Aorta (tissue), 5 donors: ENCODE results near the gene ROMO1. TPM values are rescaled to one million over a fixed set of nuclear protein-coding genes. Genes with fewer than 3 reads are reported as not detected.
"Not testable (repeated sequence)": the region's sequence is repeated elsewhere in the genome, so short reads cannot be mapped to it uniquely, and the experiment has no call there.

Experiments
- ATAC-seq: fragments of 200-7000 bp; cut with Tn5 transposase; one replicate; pipeline ENCODE4 v1.9.1; 2022; ENCODE audit warnings: moderate library complexity; ENCODE audit not compliant: low FRiP score
- DNase-seq, 2 donors: peaks; one replicate each; pipeline ENCODE4 v3.0.0-alpha.2; 2020
- H3K27ac ChIP-seq, 2 donors: one replicate each; pipeline ENCODE4 v1.5.1; 2013; ENCODE audit warnings: low read length in 2 of 2, mild to moderate bottlenecking in 2 of 2, moderate library complexity in 2 of 2, control low read depth in 1 of 2, inconsistent platforms in 1 of 2, low read depth in 1 of 2
- H3K27me3 ChIP-seq, 2 donors: one replicate each; pipeline ENCODE4 v1.6.1; 2013; ENCODE audit warnings: control low read depth in 1 of 2, low read length in 1 of 2, mild to moderate bottlenecking in 1 of 2, moderate library complexity in 1 of 2; ENCODE audit not compliant: insufficient read depth in 2 of 2, control insufficient read depth in 1 of 2
- H3K36me3 ChIP-seq, 2 donors: one replicate each; pipeline ENCODE4 v1.6.1; 2013; ENCODE audit warnings: control low read depth in 1 of 2, low read length in 1 of 2, mild to moderate bottlenecking in 1 of 2; ENCODE audit not compliant: insufficient read depth in 2 of 2, control insufficient read depth in 1 of 2
- H3K4me1 ChIP-seq, 2 donors: one replicate each; pipeline ENCODE4 v1.6.1; 2013; ENCODE audit warnings: low read length in 2 of 2, control low read depth in 1 of 2, mild to moderate bottlenecking in 1 of 2, moderate library complexity in 1 of 2; ENCODE audit not compliant: insufficient read depth in 2 of 2, control insufficient read depth in 1 of 2
- H3K4me3 ChIP-seq, 2 donors: one replicate each; pipeline ENCODE4 v1.5.1; 2013; ENCODE audit warnings: low read length in 2 of 2, control low read depth in 1 of 2, mild to moderate bottlenecking in 1 of 2
- H3K9me3 ChIP-seq: one replicate; pipeline ENCODE4 v1.6.1; 2013; ENCODE audit warnings: mild to moderate bottlenecking, low read length; ENCODE audit not compliant: control insufficient read depth
- WGBS, 2 donors: extraction: QIAGEN DNeasy Blood & Tissue Kit; methylation state at CpG; one replicate each; pipeline ENCODE4 v1.1.7; 2013; 5-methylcytosine and 5-hydroxymethylcytosine counted together
- intact Hi-C, 2 donors: fragments of 100-400 bp; cut with DNase I; formaldehyde crosslinking; loops; one replicate each; pipeline versions ENCODE4 v1.14.2 to v1.15.0; 2022
- polyA plus RNA-seq, 2 donors: library from polyadenylated mRNA; stranded (reverse); fragments of 200-250 nt; gene quantifications; one replicate each; pipeline ENCODE4 v1.2.3, GENCODE V29; 2013
- total RNA-seq, 2 donors: library from RNA; stranded (reverse); fragmentation: NEBNext Ultra II Directional; extraction: Animal tissue kit (Norgen Biotek cat#: 25700); gene quantifications; one replicate each; pipeline ENCODE4 v1.2.1, GENCODE V29; 2021
- donor health status: healthy with polysubstance abuse.
- donor health status: Bipolar disorder and iron deficiency.
- donor health status: DM: no; HTN: no; CAD: no.
- donor health status: DM: no; HTN: no; CAD: no.
- donor health status: DM: yes; HTN: yes; CAD: no.

Gene ROMO1
- total and polyA plus RNA-seq, 4 donors: 78.5 to 629 (median 252) TPM

DNA sequence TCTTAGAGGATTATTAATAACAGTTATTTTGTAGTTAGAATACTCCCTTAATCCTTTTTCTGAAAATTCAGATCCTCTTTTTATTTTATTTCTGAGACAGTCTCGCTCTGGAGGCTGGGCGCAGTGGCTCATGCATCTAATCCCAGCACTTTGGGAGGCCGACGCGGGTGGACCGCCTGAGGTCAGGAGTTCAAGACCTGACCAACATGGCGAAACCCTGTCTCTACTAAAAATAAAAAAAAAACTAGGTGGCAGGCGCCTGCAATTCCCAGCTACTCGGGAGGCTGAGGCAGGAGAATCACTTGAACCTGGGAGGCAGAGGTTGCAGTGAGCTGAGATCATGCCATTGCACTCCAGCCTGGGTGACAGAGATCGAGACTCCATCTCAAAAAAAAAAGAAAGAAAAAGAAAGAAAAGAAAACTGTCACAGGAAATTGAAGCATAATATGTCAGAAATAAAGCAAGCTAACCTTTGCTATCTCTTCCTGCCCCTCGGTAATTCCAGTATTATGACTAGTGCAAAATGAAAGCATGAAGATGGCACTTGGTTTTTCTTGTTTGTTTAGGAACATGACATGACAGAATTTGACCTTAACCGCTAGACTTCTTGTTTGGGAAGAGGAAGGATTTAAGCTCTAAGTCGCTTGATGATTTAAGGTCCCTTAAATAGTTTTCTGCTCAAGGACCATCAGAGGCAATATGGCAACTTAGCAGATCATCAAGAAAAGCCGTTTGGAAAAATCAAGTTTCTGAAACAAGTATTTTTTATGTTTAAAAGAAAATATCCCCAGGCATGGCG, 44.7 kb downstream of the ROMO1 start:
- Histone ChIP-seq H3K27me3 (no peaks in the 10 kb centered on the region), H3K36me3 (peaks cover 2% of the 10 kb centered on the region in 2 donors), H3K4me3 (no peak overlapping the region), H3K27ac (no peak overlapping the region), H3K9me3 (no peaks in the 10 kb centered on the region), H3K4me1 (peaks cover 0 to 4% of the 10 kb centered on the region in 2 donors)
- ATAC-seq (no peak), DNase-seq (peak in 1 of 2 donors; percentile 59)
- 85% methylated on average over 15 of the region's 15 CpGs for WGBS, 2 donors
- intact Hi-C loops: loop anchor here (2.0 kb wide), 2 partner anchors 29 to 141 kb away; partner anchors contain the start of gene PHF20 (in 1 of the 2)

GRCh38 chr20:35744492-35744841, 45.3 kb downstream of the ROMO1 start:
- H3K4me1 ChIP-seq, H3K4me3 ChIP-seq, H3K9me3 ChIP-seq, intact Hi-C loops, H3K27me3 ChIP-seq, DNase-seq, H3K27ac ChIP-seq, H3K36me3 ChIP-seq, ATAC-seq: not testable (repeated sequence)
- WGBS, 2 donors: 93 to 98% methylated on average over 3 of the region's 3 CpGs

Other genes with a start within 250 kb of the ROMO1 start
- 10 to 100 TPM; 21.9 to 32.5 TPM for gene CEP250, start 243.8 kb upstream of the ROMO1 start, total RNA-seq
- gene CEP250, start 243.8 kb upstream of the ROMO1 start, polyA plus RNA-seq: 10 to 100 TPM; 16.2 to 17.9 TPM
- not detected for gene C20orf173, start 169.8 kb upstream of the ROMO1 start, total RNA-seq
- gene C20orf173, start 169.8 kb upstream of the ROMO1 start, polyA plus RNA-seq: not detected
- 100 to 1,000 TPM; 140 to 166 TPM for gene ERGIC3, start 157.3 kb upstream of the ROMO1 start, total RNA-seq
- 100 to 1,000 TPM; 178 to 254 TPM for gene ERGIC3, start 157.3 kb upstream of the ROMO1 start, polyA plus RNA-seq
- 1 to 10 TPM; 3.3 to 6.0 TPM for gene SPAG4, start 83.6 kb upstream of the ROMO1 start, total RNA-seq
- gene SPAG4, start 83.6 kb upstream of the ROMO1 start, polyA plus RNA-seq: 1 to 10 TPM; 3.5 to 3.8 TPM
- gene CPNE1, start 34.5 kb upstream of the ROMO1 start, total RNA-seq: 100 to 1,000 TPM; 176 to 204 TPM
- 100 to 1,000 TPM in 1 of 2 donors, 10 to 100 TPM in 1; 79.0 to 265 TPM for gene CPNE1, start 34.5 kb upstream of the ROMO1 start, polyA plus RNA-seq
- 10 to 100 TPM; 73.3 to 79.3 TPM for gene RBM12, start 34.5 kb upstream of the ROMO1 start, total RNA-seq
- gene RBM12, start 34.5 kb upstream of the ROMO1 start, polyA plus RNA-seq: 10 to 100 TPM in 1 of 2 donors, 1 to 10 TPM in 1; 8.5 to 15.5 TPM
- gene NFS1, start 53 bp upstream of the ROMO1 start, total RNA-seq: 10 to 100 TPM; 12.6 to 22.1 TPM
- gene NFS1, start 53 bp upstream of the ROMO1 start, polyA plus RNA-seq: 10 to 100 TPM; 10.3 to 28.0 TPM
- 100 to 1,000 TPM; 293 to 383 TPM for gene RBM39, start 42.9 kb downstream of the ROMO1 start, total RNA-seq
- gene RBM39, start 42.9 kb downstream of the ROMO1 start, polyA plus RNA-seq: 100 to 1,000 TPM in 1 of 2 donors, 10 to 100 TPM in 1; 65.6 to 352 TPM
- gene PHF20, start 72.6 kb downstream of the ROMO1 start, total RNA-seq: 10 to 100 TPM; 48.7 to 64.4 TPM
- 10 to 100 TPM; 17.1 to 32.9 TPM for gene PHF20, start 72.6 kb downstream of the ROMO1 start, polyA plus RNA-seq